ENCODE measurements around the gene NSRP1. TPM values are rescaled to one million over a fixed set of nuclear protein-coding genes. Genes with fewer than 3 reads are reported as not detected.

The NSRP1 gene
- total RNA-seq, 1 donor from 2014 or later = 44.2 TPM

- ATAC-seq (ENCODE audit: low read depth) (no peak), DNase-seq (no peak)
- no peak for TF ChIP-seq CTCF (IDR thresholded peaks at IDR 0.05)
- H3K27ac Mint-ChIP-seq = no peak overlapping the region
- ChIA-PET CTCF (no interaction called here), POLR2A (no interaction called here)
- H3K4me1 Mint-ChIP-seq = peaks cover 24% of the 10 kb centered on the region
- no peaks in the 10 kb centered on the region for H3K36me3 Mint-ChIP-seq (ENCODE audit: low read depth)
- H3K9me3 Mint-ChIP-seq = no peaks in the 10 kb centered on the region
- H3K4me3 Mint-ChIP-seq = no peak overlapping the region
- intact Hi-C loops (cut with micrococcal nuclease) = loop anchor here (10.0 kb wide), 1 partner anchor 128 kb away; no protein-coding TSS in a partner anchor
- H3K27me3 Mint-ChIP-seq = peaks cover 46% of the 10 kb centered on the region
Observed at GRCh38 chr17:30232824-30233427, 116.3 kb downstream of the NSRP1 start.

DNA sequence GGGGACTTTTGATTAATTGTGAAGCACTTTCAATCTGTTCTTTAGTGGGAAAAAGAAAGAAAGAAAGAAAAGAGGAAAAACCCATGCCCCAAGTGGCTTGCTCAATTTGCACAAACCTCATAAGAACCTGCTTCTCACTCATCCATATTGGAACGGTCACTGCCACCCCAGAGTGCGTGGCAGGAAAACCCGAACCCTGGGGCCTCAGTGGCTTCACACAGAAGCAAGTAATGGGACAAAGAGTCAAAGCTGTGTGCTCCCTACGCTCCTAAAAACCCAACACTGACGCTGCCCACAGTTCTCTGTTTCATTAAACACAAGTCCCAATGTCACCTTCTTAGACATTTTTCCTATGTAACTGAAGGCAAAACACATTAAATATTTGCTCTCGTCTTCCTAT lies 117.7 kb downstream of the NSRP1 start:
- Mint-ChIP-seq H3K36me3 (ENCODE audit: low read depth) (no peaks in the 10 kb centered on the region), H3K4me3 (no peak overlapping the region), H3K27ac (no peak overlapping the region), H3K9me3 (no peaks in the 10 kb centered on the region), H3K4me1 (peaks cover 24% of the 10 kb centered on the region), H3K27me3 (peaks cover 54% of the 10 kb centered on the region)
- ATAC-seq (ENCODE audit: low read depth) = no peak
- POLR2A ChIA-PET = no interaction called here
- CTCF ChIA-PET = no interaction called here
- intact Hi-C loops (cut with micrococcal nuclease) = loop anchor here (10.0 kb wide), 1 partner anchor 129 kb away; no protein-coding TSS in a partner anchor
- no peak for TF ChIP-seq CTCF (IDR thresholded peaks at IDR 0.05)
- DNase-seq = no peak

DNA sequence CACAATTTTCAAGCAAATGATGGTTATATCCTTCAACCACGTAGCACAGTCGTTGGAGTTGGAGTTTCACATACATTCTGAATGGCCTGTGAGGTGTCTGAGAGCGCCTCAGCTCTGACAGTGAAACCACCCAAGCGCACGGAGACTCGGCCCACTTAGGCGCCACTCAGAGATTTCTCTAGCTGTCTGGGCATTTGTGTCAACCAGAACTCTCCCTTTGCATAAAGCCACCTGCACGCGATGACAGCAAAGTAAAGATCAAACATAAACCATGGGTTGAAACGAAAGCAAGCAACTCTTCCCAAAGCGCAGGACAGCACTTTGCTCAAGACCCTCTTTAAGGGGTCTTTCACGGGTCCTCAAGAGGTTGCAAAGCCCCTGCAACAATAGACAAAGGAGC lies 118.3 kb downstream of the NSRP1 start:
- Mint-ChIP-seq H3K4me3 (peak overlapping the region; percentile 66), H3K27ac (no peak overlapping the region), H3K4me1 (peaks cover 24% of the 10 kb centered on the region), H3K9me3 (no peaks in the 10 kb centered on the region), H3K36me3 (ENCODE audit: low read depth) (no peaks in the 10 kb centered on the region), H3K27me3 (peaks cover 55% of the 10 kb centered on the region)
- ChIA-PET CTCF (interaction anchor here (0.9 kb wide), 1 partner anchor 130 kb away, joined by 4 read pairs; no protein-coding TSS in a partner anchor), POLR2A (no interaction called here)
- no peak for TF ChIP-seq CTCF (IDR thresholded peaks at IDR 0.05)
- peak; percentile 18 for ATAC-seq (ENCODE audit: low read depth)
- no peak for DNase-seq
- intact Hi-C loops (cut with micrococcal nuclease) = loop anchor here (10.0 kb wide), 1 partner anchor 130 kb away; no protein-coding TSS in a partner anchor

- ChIA-PET POLR2A (no interaction called here), CTCF (interaction anchor here (0.9 to 1.0 kb wide), 2 partner anchors 109 to 131 kb away, joined by 3 to 4 read pairs; no protein-coding TSS in a partner anchor)
- H3K27me3 Mint-ChIP-seq = peaks cover 59% of the 10 kb centered on the region
- H3K4me1 Mint-ChIP-seq = peaks cover 21% of the 10 kb centered on the region
- H3K4me3 Mint-ChIP-seq = peak within 1 kb of the TSS; percentile 69
- no peak within 1 kb of the TSS for H3K27ac Mint-ChIP-seq
- DNase-seq (no peak), ATAC-seq (ENCODE audit: low read depth) (no peak)
- no peaks in the 10 kb centered on the region for H3K9me3 Mint-ChIP-seq
- TF ChIP-seq CTCF (IDR thresholded peaks at IDR 0.05) = no peak
- intact Hi-C loops (cut with micrococcal nuclease) = loop anchor here (10.0 kb wide), 1 partner anchor 131 kb away; no protein-coding TSS in a partner anchor
- H3K36me3 Mint-ChIP-seq (ENCODE audit: low read depth) = no peaks in the 10 kb centered on the region
Observed at GRCh38 chr17:30235386-30236296, 119.0 kb downstream of the NSRP1 start, which contains the start of gene SLC6A4. TSS of gene SLC6A4 (minus strand) at chr17:30235697. CDS start at chr17:30221958, 13,739 bp downstream.

Other genes with a start within 250 kb of the NSRP1 start
- gene SSH2, start 186.6 kb upstream of the NSRP1 start, total RNA-seq = 80.1 and 95.7 TPM in 2 replicates
- 1.9 TPM in 2 replicates for gene EFCAB5, start 175.2 kb upstream of the NSRP1 start, total RNA-seq
- gene SLC6A4, start 118.9 kb downstream of the NSRP1 start, total RNA-seq = not detected in 2 replicates
- 38.0 and 40.3 TPM in 2 replicates for gene BLMH, start 175.1 kb downstream of the NSRP1 start, total RNA-seq
- gene TMIGD1, start 217.2 kb downstream of the NSRP1 start, total RNA-seq = not detected in 2 replicates